ENCODE measurements around the gene SLC30A3.

Gene SLC30A3

DNA sequence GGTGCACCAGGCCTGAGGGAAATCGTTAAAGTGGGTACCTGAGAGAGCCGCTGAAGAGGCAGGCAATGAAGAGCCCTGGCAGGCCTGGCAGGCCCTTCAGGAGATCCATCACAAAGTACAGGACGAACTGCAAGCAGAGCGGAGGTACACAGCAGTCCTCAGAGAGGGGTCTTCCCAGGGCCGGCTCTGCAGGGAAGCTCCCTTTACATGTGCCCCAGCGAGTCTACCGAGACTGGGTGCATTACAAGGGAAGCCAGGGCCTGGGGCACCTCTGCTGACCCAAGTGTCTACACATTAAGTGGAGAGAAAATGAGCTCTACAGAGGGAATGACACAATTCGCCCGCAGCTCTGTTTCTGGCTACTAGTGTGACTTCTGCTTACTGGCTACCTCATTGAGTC is 59.1 kb downstream of the SLC30A3 start:
- DNase-seq (ENCODE audit: low spot score), result no peak

Measured in germinal center (tissue), 1 donor.